HepG2 (cell line): ENCODE results near the gene RNU11. TPM values are rescaled to one million over a fixed set of nuclear protein-coding genes. Genes with fewer than 3 reads are reported as not detected.

Experiments used
- CBX2 ChIP-seq, 2 experiments: fragments of 200-600 bp in 1 of 2; sonication (generic); formaldehyde crosslinking in 1 of 2; IDR thresholded peaks; 2 replicates each; pipeline versions ENCODE4 v1.7.0 to v1.8.1; 2018 to 2022; ENCODE audit warnings: low read depth in 2 of 2, low read length in 1 of 2, mild to moderate bottlenecking in 1 of 2, missing genetic modification reagents in 1 of 2
- DNMT3B ChIP-seq: conservative IDR thresholded peaks from 2 replicates; pipeline ENCODE4 v1.6.1; 2016; ENCODE audit warnings: missing biosample characterization, control low read depth
- ETV5 ChIP-seq: IDR thresholded peaks from 2 replicates; pipeline ENCODE4 v1.6.1; 2018; ENCODE audit warnings: missing biosample characterization, missing genetic modification reagents, inconsistent platforms, borderline replicate concordance
- NPAS2 ChIP-seq: sonication (generic); formaldehyde crosslinking; IDR thresholded peaks from 2 replicates; pipeline ENCODE4 v1.8.0; 2022; ENCODE audit warnings: mild to moderate bottlenecking, missing genetic modification reagents, borderline replicate concordance
- POLR2A ChIP-seq, 2 experiments: IDR thresholded peaks; 2 replicates each; pipeline ENCODE4 v1.6.1; 2011; ENCODE audit warnings: low read depth in 2 of 2, low read length in 2 of 2, mild to moderate bottlenecking in 1 of 2, moderate library complexity in 1 of 2; ENCODE audit not compliant: insufficient read depth in 1 of 2
- SPEN ChIP-seq: sonication (generic); formaldehyde crosslinking; IDR thresholded peaks from 2 replicates; pipeline ENCODE4 v1.5.1; 2020; ENCODE audit warnings: low read depth, mild to moderate bottlenecking, missing genetic modification reagents
- TEAD3 ChIP-seq: optimal IDR thresholded peaks from 2 replicates; pipeline ENCODE3; 2016; ENCODE audit warnings: borderline replicate concordance
- ZNF180 ChIP-seq: sonication (generic); formaldehyde crosslinking; IDR thresholded peaks from 2 replicates; pipeline ENCODE4 v1.4.0; 2020; ENCODE audit warnings: low read depth, missing genetic modification reagents, borderline replicate concordance
- ZNF367 ChIP-seq: sonication (generic); formaldehyde crosslinking; IDR thresholded peaks from 2 replicates; pipeline ENCODE4 v1.4.0; 2020; ENCODE audit warnings: missing genetic modification reagents, borderline replicate concordance
- ZNF557 ChIP-seq: sonication (generic); formaldehyde crosslinking; IDR thresholded peaks from 2 replicates; pipeline ENCODE4 v1.4.0; 2020; ENCODE audit warnings: missing genetic modification reagents
- ZNF577 ChIP-seq: sonication (generic); formaldehyde crosslinking; IDR thresholded peaks from 2 replicates; pipeline ENCODE4 v1.4.0; 2020; ENCODE audit warnings: mild to moderate bottlenecking, low read depth, missing genetic modification reagents, borderline replicate concordance
- ZNF605 ChIP-seq: sonication (generic); formaldehyde crosslinking; IDR thresholded peaks from 2 replicates; pipeline ENCODE4 v1.8.0; 2022; ENCODE audit warnings: mild to moderate bottlenecking, missing genetic modification reagents
- ZNF713 ChIP-seq: sonication (generic); formaldehyde crosslinking; IDR thresholded peaks from 2 replicates; pipeline ENCODE4 v1.4.0; 2020; ENCODE audit warnings: mild to moderate bottlenecking, missing genetic modification reagents
- ZNF724P ChIP-seq: sonication (generic); formaldehyde crosslinking; IDR thresholded peaks from 2 replicates; pipeline ENCODE4 v1.8.0; 2022; ENCODE audit warnings: missing genetic modification reagents, borderline replicate concordance
- ZNF891 ChIP-seq: sonication (generic); formaldehyde crosslinking; IDR thresholded peaks from 2 replicates; pipeline ENCODE4 v1.5.0; 2020; ENCODE audit warnings: mild to moderate bottlenecking, missing genetic modification reagents
- ZSCAN25 ChIP-seq: sonication (generic); formaldehyde crosslinking; IDR thresholded peaks from 2 replicates; pipeline ENCODE4 v1.8.0; 2022; ENCODE audit warnings: mild to moderate bottlenecking, missing genetic modification reagents
- polyA plus RNA-seq, 8 experiments: library from polyadenylated mRNA; depleted of rRNA in 3 of 8; stranded (reverse) in 7 of 8; unstranded in 1 of 8; fragments of >200 nt; fragmentation: Illumina TruSeq in 4 of 8; extraction: Trizol in 4 of 8; gene quantifications; 2 replicates each; pipeline versions ENCODE4 v1.2.1 to v1.2.3, GENCODE V29; 2011 to 2016; ENCODE audit warnings: low read depth in 4 of 8, missing spikeins in 1 of 8, mixed read lengths in 1 of 8; ENCODE audit not compliant: insufficient read depth in 1 of 8
- total RNA-seq, 5 experiments: library from RNA; depleted of rRNA; stranded (reverse); fragments of >200 nt; fragmentation: Illumina TruSeq; extraction: Trizol; gene quantifications; 2 replicates each; pipeline ENCODE4 v1.2.3, GENCODE V29; 2016; ENCODE audit warnings: low read depth in 1 of 5
- TF ChIP-seq, protein P1 (sequence below): sonication (generic); formaldehyde crosslinking; IDR thresholded peaks from 2 replicates; pipeline ENCODE4 v1.8.0; 2022; ENCODE audit warnings: low read depth, missing genetic modification reagents
- TF ChIP-seq, protein P2 (sequence below): sonication (generic); formaldehyde crosslinking; IDR thresholded peaks from 2 replicates; pipeline ENCODE4 v1.5.1; 2020; ENCODE audit warnings: mild to moderate bottlenecking, missing genetic modification reagents, borderline replicate concordance

The RNU11 gene
- total and polyA plus RNA-seq, 2 of the 13 experiments (the other 11 are each of a cell fraction or from before 2014, with no cell fraction given) = not detected

DNA sequence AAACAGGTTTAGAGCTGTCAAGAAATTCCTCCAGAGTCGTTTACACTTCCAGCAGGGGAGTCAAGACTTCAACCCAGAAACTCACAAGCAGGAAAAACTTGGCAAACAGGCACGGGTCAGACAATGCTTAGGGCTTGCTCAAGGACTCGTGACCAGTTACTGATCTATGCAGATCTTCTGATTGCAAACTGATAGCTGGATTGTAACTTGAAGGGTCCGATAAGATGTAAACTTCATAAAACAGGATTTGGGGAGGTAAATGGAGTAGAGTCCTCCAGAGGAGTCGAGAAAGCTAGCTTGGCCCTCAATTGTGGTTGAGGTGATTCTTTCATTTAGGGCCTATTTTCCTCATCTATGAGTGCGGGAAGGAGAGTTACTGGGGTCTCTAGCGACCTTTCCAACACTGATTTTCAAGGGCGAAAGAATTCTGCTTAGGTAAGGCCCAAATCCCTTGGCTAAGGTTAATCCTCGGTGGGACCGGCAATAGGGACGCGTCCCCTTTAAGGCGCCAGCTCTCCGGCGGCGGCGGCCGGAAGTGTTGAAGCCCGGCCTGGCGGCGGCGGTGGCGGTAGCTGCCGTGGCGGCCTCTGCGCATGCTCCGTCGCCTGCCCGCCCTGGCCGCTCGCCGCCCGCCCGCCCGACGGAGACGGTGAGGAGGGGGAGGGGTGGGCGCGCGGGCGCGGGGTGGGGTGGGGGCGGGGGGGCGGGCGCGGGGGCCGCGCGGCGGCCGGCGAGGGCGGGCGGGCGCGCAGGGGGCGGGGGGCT is 20.0 kb downstream of the RNU11 start, which contains the start of gene GMEB1 (continued):
- TF ChIP-seq, protein P1, sequence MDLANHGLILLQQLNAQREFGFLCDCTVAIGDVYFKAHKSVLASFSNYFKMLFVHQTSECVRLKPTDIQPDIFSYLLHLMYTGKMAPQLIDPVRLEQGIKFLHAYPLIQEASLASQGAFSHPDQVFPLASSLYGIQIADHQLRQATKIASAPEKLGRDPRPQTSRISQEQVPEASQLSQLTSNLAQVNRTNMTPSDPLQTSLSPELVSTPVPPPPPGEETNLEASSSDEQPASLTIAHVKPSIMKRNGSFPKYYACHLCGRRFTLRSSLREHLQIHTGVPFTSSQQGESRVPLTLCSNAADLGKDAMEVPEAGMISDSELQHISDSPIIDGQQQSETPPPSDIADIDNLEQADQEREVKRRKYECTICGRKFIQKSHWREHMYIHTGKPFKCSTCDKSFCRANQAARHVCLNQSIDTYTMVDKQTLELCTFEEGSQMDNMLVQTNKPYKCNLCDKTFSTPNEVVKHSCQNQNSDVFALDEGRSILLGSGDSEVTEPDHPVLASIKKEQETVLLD (CRISPR knock-in tag) = peak; percentile 93
- no peak for TF ChIP-seq NPAS2
- 0 out of 2 replicates have a peak, but pooled peaks have one; percentile 3 for TF ChIP-seq ZNF605 (CRISPR knock-in tag)
- TF ChIP-seq ZNF577 (CRISPR knock-in tag) = no peak
- no peak for TF ChIP-seq ZNF891 (CRISPR knock-in tag)
- no peak for TF ChIP-seq DNMT3B (CRISPR knock-in tag)
- no peak for TF ChIP-seq ZNF557 (CRISPR knock-in tag)
- no peak for TF ChIP-seq ZSCAN25 (CRISPR knock-in tag)
- TF ChIP-seq ZNF367 = no peak
- TF ChIP-seq ZNF713 (CRISPR knock-in tag) = peak; percentile 73; the same call in 1 of the 2 replicates
- no peak for TF ChIP-seq ZNF180 (CRISPR knock-in tag)
- peak in 1 of 2 experiments; percentile 39; a peak in 2 of 4 replicates for TF ChIP-seq POLR2A (IDR thresholded peaks at IDR 0.05; ENCODE audit: insufficient read depth in 1 of 2, low read depth in 2 of 2, low read length in 2 of 2)
- no peak for TF ChIP-seq CBX2 (IDR thresholded peaks at IDR 0.05; ENCODE audit: low read depth, low read length)
- no peak for TF ChIP-seq CBX2 (CRISPR knock-in tag; IDR thresholded peaks at IDR 0.05; ENCODE audit: low read depth)
- TF ChIP-seq TEAD3 (CRISPR knock-in tag) = peak; percentile 22
- TF ChIP-seq, protein P2, sequence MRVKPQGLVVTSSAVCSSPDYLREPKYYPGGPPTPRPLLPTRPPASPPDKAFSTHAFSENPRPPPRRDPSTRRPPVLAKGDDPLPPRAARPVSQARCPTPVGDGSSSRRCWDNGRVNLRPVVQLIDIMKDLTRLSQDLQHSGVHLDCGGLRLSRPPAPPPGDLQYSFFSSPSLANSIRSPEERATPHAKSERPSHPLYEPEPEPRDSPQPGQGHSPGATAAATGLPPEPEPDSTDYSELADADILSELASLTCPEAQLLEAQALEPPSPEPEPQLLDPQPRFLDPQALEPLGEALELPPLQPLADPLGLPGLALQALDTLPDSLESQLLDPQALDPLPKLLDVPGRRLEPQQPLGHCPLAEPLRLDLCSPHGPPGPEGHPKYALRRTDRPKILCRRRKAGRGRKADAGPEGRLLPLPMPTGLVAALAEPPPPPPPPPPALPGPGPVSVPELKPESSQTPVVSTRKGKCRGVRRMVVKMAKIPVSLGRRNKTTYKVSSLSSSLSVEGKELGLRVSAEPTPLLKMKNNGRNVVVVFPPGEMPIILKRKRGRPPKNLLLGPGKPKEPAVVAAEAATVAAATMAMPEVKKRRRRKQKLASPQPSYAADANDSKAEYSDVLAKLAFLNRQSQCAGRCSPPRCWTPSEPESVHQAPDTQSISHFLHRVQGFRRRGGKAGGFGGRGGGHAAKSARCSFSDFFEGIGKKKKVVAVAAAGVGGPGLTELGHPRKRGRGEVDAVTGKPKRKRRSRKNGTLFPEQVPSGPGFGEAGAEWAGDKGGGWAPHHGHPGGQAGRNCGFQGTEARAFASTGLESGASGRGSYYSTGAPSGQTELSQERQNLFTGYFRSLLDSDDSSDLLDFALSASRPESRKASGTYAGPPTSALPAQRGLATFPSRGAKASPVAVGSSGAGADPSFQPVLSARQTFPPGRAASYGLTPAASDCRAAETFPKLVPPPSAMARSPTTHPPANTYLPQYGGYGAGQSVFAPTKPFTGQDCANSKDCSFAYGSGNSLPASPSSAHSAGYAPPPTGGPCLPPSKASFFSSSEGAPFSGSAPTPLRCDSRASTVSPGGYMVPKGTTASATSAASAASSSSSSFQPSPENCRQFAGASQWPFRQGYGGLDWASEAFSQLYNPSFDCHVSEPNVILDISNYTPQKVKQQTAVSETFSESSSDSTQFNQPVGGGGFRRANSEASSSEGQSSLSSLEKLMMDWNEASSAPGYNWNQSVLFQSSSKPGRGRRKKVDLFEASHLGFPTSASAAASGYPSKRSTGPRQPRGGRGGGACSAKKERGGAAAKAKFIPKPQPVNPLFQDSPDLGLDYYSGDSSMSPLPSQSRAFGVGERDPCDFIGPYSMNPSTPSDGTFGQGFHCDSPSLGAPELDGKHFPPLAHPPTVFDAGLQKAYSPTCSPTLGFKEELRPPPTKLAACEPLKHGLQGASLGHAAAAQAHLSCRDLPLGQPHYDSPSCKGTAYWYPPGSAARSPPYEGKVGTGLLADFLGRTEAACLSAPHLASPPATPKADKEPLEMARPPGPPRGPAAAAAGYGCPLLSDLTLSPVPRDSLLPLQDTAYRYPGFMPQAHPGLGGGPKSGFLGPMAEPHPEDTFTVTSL (CRISPR knock-in tag) = no peak
- no peak for TF ChIP-seq ZNF724P (CRISPR knock-in tag)
- peak; percentile 85 for TF ChIP-seq ETV5 (CRISPR knock-in tag)
- TF ChIP-seq SPEN (CRISPR knock-in tag) = peak; percentile 57; the same call in 1 of the 2 replicates
